OCI-LY3 (cell line): ENCODE data around the gene TSPAN16.

Experiments used
- EZH2phosphoT487 ChIP-seq: fragments of 200-600 bp; shearing (Covaris generic); IDR thresholded peaks from 2 replicates; pipeline ENCODE4 v1.6.1; 2018; ENCODE audit warnings: antibody characterized with exemption, mixed run types, low read depth
- TF ChIP-seq, protein P1 (sequence below): fragments of 200-600, 300-600 bp; sonication (generic); IDR thresholded peaks from 2 replicates; pipeline ENCODE4 v1.5.1; 2014; ENCODE audit warnings: antibody characterized with exemption, low read length, low read depth

DNA sequence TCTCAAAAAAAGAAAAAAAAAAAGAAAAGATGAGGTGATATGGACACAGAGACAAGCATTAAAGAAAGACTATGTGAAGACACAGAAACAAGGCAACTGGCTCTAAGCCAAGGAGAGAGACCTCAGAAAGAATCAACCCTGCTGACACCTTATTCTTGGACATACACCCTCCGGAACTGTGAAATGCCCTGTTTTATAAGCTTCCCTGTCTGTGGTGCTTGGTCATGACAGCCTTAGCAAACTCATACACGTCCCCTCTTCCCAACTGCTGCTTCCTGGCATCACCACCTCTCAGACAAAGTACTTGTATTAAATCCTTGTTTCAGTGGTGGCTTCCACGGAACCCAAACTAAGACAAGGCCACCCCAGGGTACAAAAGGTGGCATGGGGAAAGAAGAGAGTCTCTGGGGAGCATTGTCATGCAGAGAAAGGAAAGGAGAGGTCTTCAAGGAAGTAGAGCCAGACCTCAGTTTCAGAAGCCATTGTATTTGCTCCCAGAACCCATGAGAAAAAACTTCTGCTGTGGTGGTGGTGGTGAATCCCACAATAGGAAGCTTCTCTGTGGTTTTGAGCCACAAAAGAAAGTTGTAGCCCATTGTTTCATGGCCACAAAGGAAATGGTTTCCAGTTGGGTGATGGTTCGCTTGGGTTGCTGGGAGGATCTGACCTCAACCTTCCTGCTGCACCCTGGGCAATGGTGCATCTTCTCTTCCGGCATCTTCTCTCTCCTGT, 16.3 kb upstream of the TSPAN16 start:
- TF ChIP-seq EZH2phosphoT487 = no peak
- TF ChIP-seq, protein P1, sequence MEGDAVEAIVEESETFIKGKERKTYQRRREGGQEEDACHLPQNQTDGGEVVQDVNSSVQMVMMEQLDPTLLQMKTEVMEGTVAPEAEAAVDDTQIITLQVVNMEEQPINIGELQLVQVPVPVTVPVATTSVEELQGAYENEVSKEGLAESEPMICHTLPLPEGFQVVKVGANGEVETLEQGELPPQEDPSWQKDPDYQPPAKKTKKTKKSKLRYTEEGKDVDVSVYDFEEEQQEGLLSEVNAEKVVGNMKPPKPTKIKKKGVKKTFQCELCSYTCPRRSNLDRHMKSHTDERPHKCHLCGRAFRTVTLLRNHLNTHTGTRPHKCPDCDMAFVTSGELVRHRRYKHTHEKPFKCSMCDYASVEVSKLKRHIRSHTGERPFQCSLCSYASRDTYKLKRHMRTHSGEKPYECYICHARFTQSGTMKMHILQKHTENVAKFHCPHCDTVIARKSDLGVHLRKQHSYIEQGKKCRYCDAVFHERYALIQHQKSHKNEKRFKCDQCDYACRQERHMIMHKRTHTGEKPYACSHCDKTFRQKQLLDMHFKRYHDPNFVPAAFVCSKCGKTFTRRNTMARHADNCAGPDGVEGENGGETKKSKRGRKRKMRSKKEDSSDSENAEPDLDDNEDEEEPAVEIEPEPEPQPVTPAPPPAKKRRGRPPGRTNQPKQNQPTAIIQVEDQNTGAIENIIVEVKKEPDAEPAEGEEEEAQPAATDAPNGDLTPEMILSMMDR = no peak
